ENCODE data around the gene ERI3.

GRCh38 chr1:44221769-44222168 is 133.3 kb downstream of the ERI3 start:
- no peak for TF ChIP-seq POLR2A (IDR thresholded peaks at IDR 0.05)
- no peak for TF ChIP-seq POLR2AphosphoS5 (IDR thresholded peaks at IDR 0.05)
- no peak for TF ChIP-seq CTCF (IDR thresholded peaks at IDR 0.05)
- no peak for TF ChIP-seq EP300 (IDR thresholded peaks at IDR 0.05; ENCODE audit: low read depth)
